Jurkat, Clone E6-1 (cell line): ENCODE data around the gene NEUROG1. TPM values are rescaled to one million over a fixed set of nuclear protein-coding genes. Genes with fewer than 3 reads are reported as not detected.

ENCODE experiments used
- DNase-seq: peaks from one replicate; pipeline ENCODE4 v3.0.0-alpha.2; 2011; ENCODE audit warnings: low read depth, low spot score
- H3K4me3 ChIP-seq: 2 replicates; pipeline ENCODE4 v1.5.1; 2011; ENCODE audit warnings: mild to moderate bottlenecking, low read length, control low read depth, moderate library complexity
- polyA plus RNA-seq: library from polyadenylated mRNA; unstranded; fragments of >200 nt; gene quantifications from one replicate; pipeline ENCODE4 v1.2.1, GENCODE V29; 2012; ENCODE audit warnings: missing spikeins; ENCODE audit not compliant: insufficient read length, insufficient read depth

NEUROG1 gene, protein sequence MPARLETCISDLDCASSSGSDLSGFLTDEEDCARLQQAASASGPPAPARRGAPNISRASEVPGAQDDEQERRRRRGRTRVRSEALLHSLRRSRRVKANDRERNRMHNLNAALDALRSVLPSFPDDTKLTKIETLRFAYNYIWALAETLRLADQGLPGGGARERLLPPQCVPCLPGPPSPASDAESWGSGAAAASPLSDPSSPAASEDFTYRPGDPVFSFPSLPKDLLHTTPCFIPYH
- not detected for polyA plus RNA-seq

DNA sequence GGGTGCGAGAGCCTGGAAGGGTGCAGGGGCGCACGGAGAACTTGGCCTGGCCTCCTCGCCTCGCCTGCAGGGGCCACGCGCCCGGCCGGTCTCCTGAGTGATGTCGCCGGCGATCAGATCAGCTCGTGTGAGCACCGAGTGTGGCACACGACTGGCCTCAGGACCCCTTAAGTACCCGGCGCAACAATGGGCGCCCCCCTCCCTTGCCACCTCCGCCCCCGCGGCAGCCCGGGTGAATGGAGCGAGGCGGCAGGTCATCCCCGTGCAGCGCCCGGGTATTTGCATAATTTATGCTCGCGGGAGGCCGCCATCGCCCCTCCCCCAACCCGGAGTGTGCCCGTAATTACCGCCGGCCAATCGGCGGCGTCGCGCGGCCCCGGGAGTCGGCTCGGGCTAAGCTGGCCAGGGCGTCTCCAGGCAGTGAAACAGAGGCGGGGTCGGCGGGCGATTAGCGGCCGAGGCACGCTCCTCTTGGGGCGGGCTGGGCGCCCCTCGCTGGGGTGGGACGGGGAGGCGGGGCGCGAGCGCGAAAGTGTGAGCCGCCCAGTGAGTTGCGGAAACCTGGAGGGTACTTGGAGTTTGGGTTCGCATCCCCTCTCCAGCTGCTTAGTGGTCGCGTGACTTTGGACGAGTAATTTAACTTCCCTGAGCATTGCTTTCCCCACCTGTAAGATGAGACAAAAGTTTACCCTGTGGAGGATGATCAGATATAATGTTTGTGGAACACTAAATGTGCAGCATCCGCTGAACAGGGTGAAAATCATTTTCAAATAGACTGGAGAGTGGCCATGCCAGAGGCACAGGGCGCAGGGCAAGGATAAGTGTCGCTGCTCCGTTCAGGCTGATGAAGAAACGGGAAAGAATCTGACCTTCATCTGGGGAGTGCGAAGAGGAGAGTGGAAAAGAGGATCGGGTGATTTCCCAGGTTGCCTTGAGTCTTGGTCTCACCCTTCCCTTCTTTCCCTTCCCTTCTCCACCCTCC, at the start of gene NEUROG1:
Gene NEUROG1 (minus strand): TSS at position 145 of the 982 bp plus-strand sequence. CDS start 274 bp downstream, outside the sequence.
- no peak within 1 kb of the TSS for H3K4me3 ChIP-seq
- DNase-seq: no peak

GRCh38 chr5:135584918-135585317, 49.2 kb upstream of the NEUROG1 start:
- no peak for DNase-seq
- H3K4me3 ChIP-seq: no peak overlapping the region

- DNase-seq: no peak
- no peak overlapping the region for H3K4me3 ChIP-seq
Measured at GRCh38 chr5:135584276-135584675, 48.5 kb upstream of the NEUROG1 start.

DNA sequence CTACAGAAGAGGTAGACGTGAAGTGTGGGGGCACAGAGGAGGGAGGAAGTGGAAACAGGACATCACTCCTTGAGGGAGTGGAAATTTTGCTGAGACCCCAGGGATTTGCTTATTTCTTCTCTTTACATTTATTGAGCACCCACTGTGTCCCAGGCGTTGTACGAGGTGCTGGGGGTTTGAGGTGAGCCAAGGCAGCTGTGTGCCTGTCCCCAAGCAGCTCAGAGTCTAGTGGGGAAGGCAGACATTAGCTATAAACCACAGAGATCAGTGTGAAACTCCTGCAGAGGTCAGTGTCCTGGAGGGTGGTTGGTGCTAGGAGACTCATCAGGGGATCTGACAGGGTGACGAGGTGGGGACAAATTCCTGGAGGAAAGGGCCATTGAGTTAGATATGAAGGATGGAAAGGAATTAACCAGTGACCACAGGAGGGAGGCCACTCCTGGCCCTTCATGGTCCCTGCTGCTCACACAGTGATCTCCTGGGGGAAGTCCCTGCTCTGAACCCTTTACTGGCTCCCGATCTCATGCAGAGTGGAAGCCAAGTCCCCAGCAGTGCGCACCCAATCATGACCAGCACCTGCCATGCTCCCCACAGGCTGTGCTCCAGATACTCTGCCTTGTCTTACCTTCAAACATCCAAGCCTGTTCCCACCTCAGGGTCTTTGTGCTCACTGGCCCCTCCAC, 46.5 kb upstream of the NEUROG1 start:
- no peak overlapping the region for H3K4me3 ChIP-seq
- no peak for DNase-seq

DNA sequence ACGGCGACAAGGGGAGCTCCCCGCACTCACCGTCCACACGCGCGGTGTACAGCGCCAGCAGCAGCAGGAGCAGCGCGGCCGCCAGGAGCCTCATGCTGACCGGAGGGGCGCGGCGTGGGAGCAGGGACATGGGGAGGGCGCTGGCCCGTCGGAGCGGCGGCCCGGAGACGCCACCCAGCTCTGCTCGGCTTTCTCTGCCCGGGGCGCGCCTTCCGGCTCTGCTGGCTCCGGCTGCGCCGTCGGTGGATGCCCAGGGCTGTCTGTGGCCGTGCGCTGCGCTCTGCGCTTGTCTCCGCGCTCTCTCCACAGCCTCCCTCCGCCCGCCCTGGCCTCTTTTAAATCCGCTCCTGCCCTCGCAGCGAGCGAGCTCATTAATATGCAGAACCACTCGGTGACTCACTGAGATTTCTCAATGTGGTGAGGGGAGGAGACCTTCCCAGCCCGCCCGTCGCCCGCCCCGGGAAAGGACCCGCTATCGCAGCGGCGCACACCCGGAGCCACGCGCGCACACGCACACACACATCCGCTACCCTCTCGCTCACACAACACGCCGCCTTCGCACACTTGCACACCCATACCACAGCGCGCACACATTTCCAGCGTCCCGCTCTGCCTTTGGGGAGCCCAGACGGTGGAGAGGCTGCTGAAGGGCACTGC, 43.0 kb upstream of the NEUROG1 start, which contains the start of gene CXCL14:
Gene CXCL14 (minus strand): TSS at position 307 of the 657 bp plus-strand sequence. CDS start 213 bp downstream, at position 94.
- DNase-seq: no peak
- no peak within 1 kb of the TSS for H3K4me3 ChIP-seq

- no peak for DNase-seq
Measured at GRCh38 chr5:135578305-135578684, 42.5 kb upstream of the NEUROG1 start.

GRCh38 chr5:135577421-135577820, 41.7 kb upstream of the NEUROG1 start:
- H3K4me3 ChIP-seq: no peak overlapping the region
- no peak for DNase-seq

More at GRCh38 chr5:135578305-135578684, 42.5 kb upstream of the NEUROG1 start:
- no peak overlapping the region for H3K4me3 ChIP-seq

DNA sequence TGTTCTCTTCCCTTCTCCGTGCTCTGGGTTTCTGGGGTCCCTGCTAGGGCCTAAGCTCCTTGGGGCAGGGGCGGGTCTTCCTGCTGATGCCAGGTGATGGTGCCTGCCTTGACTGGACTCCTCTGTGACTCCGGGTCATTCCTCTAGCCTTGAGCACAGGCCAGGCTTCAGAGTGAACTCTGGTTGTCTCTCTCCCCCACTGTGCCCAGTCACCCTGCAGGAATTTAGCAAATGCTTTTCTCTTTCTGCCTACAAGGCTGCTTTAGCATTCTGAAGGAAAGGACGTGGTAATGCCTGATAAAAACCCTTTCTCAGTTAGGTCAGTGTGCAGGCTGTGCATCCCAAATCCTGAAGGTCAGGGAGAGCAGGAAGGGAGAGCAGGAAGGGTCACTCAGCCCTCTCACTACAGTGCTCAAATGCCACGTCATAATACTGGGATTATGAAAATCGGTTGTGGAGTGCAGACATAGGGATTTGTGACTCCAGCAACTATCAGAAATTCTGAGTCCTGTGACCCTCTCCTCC, 40.4 kb upstream of the NEUROG1 start:
- H3K4me3 ChIP-seq: no peak overlapping the region
- no peak for DNase-seq

- no peak overlapping the region for H3K4me3 ChIP-seq
- DNase-seq: no peak
Measured at GRCh38 chr5:135574493-135574892, 38.7 kb upstream of the NEUROG1 start.

- DNase-seq: no peak
- no peak overlapping the region for H3K4me3 ChIP-seq
Measured at GRCh38 chr5:135571902-135572301, 36.1 kb upstream of the NEUROG1 start.

- no peak for DNase-seq
- no peak overlapping the region for H3K4me3 ChIP-seq
Measured at GRCh38 chr5:135571066-135571609, 35.4 kb upstream of the NEUROG1 start.

DNA sequence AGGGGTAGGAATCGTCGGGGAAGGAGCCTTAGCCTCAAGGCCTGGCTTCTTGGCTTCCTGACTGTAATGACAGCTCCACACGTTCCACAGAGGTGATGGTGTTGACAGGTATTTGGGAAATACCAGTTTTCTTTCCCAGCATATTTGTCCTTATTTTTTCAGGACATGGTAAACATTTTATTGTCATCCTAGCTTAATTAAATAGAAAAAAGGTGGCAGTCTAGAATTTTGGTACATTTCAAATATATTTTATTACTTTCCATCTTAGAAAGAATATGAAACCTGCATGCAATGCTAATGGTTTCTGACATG, 34.6 kb upstream of the NEUROG1 start:
- no peak for DNase-seq

DNA sequence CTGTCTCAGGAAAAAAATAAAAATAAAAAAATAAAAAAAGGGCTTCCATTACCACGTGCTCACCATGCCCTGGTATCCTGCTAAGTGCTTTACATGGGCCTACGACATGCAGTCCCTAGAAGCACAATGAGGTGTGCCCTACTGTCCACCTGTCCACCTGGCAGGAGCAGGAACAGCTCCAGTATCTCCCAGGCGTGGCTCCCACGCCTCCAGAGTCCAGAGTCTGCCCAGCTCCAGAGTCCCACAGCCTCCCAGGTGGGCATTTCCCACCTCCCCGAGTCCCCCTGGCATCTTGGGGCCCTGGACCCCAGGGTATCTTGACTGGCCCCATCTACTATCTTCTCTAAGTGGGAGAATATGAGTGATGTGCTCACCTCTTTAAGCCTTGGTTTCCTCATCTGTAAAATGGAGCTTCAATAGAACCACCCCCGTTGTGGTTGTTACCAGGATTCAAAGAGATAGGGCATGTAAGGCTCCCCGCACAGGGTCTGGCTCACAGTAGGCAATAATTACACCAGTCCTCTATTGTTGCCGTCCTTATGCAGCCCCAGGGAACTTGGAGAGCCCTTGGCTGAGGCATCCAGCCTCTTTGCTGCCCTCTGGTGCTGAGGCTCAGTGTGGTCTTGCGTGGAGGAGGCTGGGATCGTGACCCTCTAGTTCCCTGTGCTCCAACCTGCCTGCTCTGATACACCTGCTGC, 34.1 kb upstream of the NEUROG1 start:
- H3K4me3 ChIP-seq: no peak overlapping the region
- peak; percentile 18 for DNase-seq

More for the DNA sequence above, 34.6 kb upstream of the NEUROG1 start:
- H3K4me3 ChIP-seq: no peak overlapping the region

- DNase-seq: peak; percentile 86
Measured at GRCh38 chr5:135568923-135569360, 33.2 kb upstream of the NEUROG1 start.

DNA sequence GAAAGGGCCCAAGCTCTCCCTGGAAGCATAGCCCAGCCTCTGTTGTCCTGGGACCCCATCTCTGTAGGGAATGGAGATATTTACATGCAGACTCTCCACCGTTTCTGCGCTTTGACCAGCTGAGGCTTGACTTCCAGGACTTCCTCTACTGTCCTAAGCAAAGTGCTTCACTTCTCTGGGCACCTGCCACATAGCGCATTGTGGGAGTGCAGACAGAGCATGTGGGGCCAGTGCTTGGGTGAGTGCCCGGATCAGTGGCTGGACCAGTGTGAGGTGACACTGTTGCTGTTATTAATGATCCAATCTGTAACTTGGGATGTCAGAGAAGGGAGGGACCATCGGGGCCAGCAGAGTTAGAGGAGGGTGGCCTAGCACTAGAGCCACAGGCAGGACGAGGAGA, 32.5 kb upstream of the NEUROG1 start:
- no peak for DNase-seq
- no peak overlapping the region for H3K4me3 ChIP-seq

More at GRCh38 chr5:135568923-135569360, 33.2 kb upstream of the NEUROG1 start:
- no peak overlapping the region for H3K4me3 ChIP-seq

DNA sequence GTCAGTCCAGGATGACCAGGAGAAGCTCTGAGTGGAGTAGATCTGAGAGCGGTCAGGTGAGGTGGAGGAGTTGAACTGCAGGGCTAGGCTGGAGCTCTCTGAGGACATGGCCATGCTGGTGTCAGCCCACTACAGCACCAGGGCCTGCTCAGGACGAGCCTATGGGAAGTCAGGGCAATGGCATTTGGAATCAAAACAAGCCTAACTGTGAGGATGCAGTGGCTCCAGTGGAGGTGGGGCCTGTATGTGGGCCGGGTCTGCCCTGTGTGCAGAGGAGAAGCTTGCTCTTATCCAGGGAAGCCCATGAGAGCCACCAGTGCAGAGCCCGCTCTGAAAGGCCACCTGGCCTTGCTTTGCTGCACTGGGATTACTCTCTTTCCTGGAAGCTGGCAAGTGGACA, 31.9 kb upstream of the NEUROG1 start:
- no peak for DNase-seq
- no peak overlapping the region for H3K4me3 ChIP-seq

GRCh38 chr5:135566422-135567400, 30.9 kb upstream of the NEUROG1 start:
- H3K4me3 ChIP-seq: no peak overlapping the region
- no peak for DNase-seq
